Endothelial cell of umbilical vein (primary cell): ENCODE data around the gene ASB7. TPM values are rescaled to one million over a fixed set of nuclear protein-coding genes. Genes with fewer than 3 reads are reported as not detected.

Experiments used
- BruUV-seq: library from RNA; stranded (reverse); fragments of 400-500 nt; replicated peaks from 2 replicates; lab custom pipeline; 2021; lab: Mats Ljungman, UMichigan
- CTCF ChIA-PET: fragments of 300-600, 350-600 bp; sonication (Branson Sonifier 250); formaldehyde crosslinking; loops from one replicate; lab custom pipeline; 2021; ENCODE audit warnings: antibody characterized with exemption, inconsistent platforms; lab: Charles Lee
- POLR2A ChIA-PET: fragments of 300-600, 350-600 bp; sonication (Branson Sonifier 250); formaldehyde crosslinking; loops from one replicate; lab custom pipeline; 2021; ENCODE audit warnings: antibody characterized with exemption, inconsistent platforms; lab: Charles Lee
- DNase-seq: peaks from one replicate; pipeline ENCODE4 v3.0.0-alpha.2; 2011; ENCODE audit warnings: low read depth, low spot score
- FAIRE-seq: peaks from 2 replicates; lab custom pipeline; 2011; peaks lifted over from hg19 to GRCh38; lab: Jason Lieb, UNC
- H2AFZ ChIP-seq: 2 replicates; pipeline ENCODE4 v1.6.0; 2012; ENCODE audit warnings: low read depth, low read length, control low read depth, inconsistent platforms
- H3K27ac ChIP-seq: 2 replicates; pipeline ENCODE4 v1.5.1; 2011; ENCODE audit warnings: low read depth, mild to moderate bottlenecking, control low read depth, low read length, moderate library complexity; ENCODE audit not compliant: insufficient read depth
- H3K27me3 ChIP-seq, 2 experiments: 2 replicates each; pipeline versions ENCODE4 v1.6.0 to v1.6.1; 2011; ENCODE audit warnings: low read length in 2 of 2, mixed read lengths in 1 of 2; ENCODE audit not compliant: control insufficient read depth in 2 of 2, insufficient read depth in 2 of 2
- H3K36me3 ChIP-seq, 2 experiments: 2 replicates in 1 of 2; 3 replicates in 1 of 2; pipeline ENCODE4 v1.5.1; 2011; ENCODE audit warnings: low read length in 2 of 2, mild to moderate bottlenecking in 1 of 2, moderate library complexity in 1 of 2; ENCODE audit not compliant: control insufficient read depth in 2 of 2, insufficient read depth in 2 of 2; ENCODE audit errors: extremely low read depth in 1 of 2
- H3K4me1 ChIP-seq: 3 replicates; pipeline ENCODE4 v1.5.1; 2011; ENCODE audit warnings: mild to moderate bottlenecking, low read length; ENCODE audit not compliant: control insufficient read depth, insufficient read depth; ENCODE audit errors: extremely low read depth
- H3K4me2 ChIP-seq: 2 replicates; pipeline ENCODE4 v1.6.1; 2011; ENCODE audit warnings: low read length, control low read depth, mixed read lengths; ENCODE audit not compliant: insufficient read depth
- H3K4me3 ChIP-seq, 3 experiments: fragments of 200-600 bp in 1 of 3; sonication (generic), shearing (Covaris generic) in 1 of 3; replicated peaks in 1 of 3; 2 replicates each; pipeline ENCODE4 v1.5.1; 2011 to 2016; ENCODE audit warnings: control low read depth in 3 of 3, low read length in 3 of 3, mild to moderate bottlenecking in 2 of 3, inconsistent platforms in 1 of 3, low read depth in 1 of 3, moderate library complexity in 1 of 3; ENCODE audit not compliant: insufficient read depth in 1 of 3
- H3K79me2 ChIP-seq: 2 replicates; pipeline ENCODE4 v1.6.0; 2012; ENCODE audit warnings: low read length, inconsistent platforms; ENCODE audit not compliant: control insufficient read depth, insufficient read depth
- H3K9ac ChIP-seq: replicated peaks from 2 replicates; pipeline ENCODE3; 2011; ENCODE audit warnings: low read length, control low read depth; ENCODE audit not compliant: insufficient read depth; ENCODE audit errors: extremely low read depth
- H3K9me1 ChIP-seq: replicated peaks from 3 replicates; pipeline ENCODE4 v1.6.0; 2011; ENCODE audit warnings: mild to moderate bottlenecking, low read length; ENCODE audit not compliant: control insufficient read depth, insufficient read depth; ENCODE audit errors: extremely low read depth
- H3K9me3 ChIP-seq: replicated peaks from 2 replicates; pipeline ENCODE4 v1.5.1; 2012; ENCODE audit warnings: low read length, inconsistent platforms; ENCODE audit not compliant: control insufficient read depth, insufficient read depth
- H4K20me1 ChIP-seq: replicated peaks from 2 replicates; pipeline ENCODE3; 2011; ENCODE audit warnings: mild to moderate bottlenecking, low read length; ENCODE audit not compliant: control insufficient read depth, insufficient read depth; ENCODE audit errors: extremely low read depth
- GATA2 ChIP-seq: IDR thresholded peaks from 2 replicates; pipeline ENCODE4 v1.7.0; 2011; ENCODE audit warnings: low read depth, mild to moderate bottlenecking, moderate library complexity, mixed read lengths, low read length; ENCODE audit not compliant: insufficient read length, insufficient read depth
- JUN ChIP-seq: IDR thresholded peaks from 2 replicates; pipeline ENCODE4 v1.6.1; 2011; ENCODE audit warnings: borderline replicate concordance, low read depth; ENCODE audit not compliant: insufficient read length, insufficient read depth
- POLR2AphosphoS5 ChIP-seq: IDR thresholded peaks from 2 replicates; pipeline ENCODE4 v1.6.1; 2012; ENCODE audit warnings: low read depth, mild to moderate bottlenecking, control low read depth, low read length, moderate library complexity; ENCODE audit not compliant: insufficient read depth
- dilution Hi-C: fragments of 300-500 bp; cut with MboI; formaldehyde crosslinking; loops from one replicate; pipeline ENCODE4 v1.15.0; 2019; ENCODE audit warnings: low sequenced_read_pairs; ENCODE audit not compliant: extremely low pct_ligation_motif_present
- intact Hi-C: fragments of 100-400 bp; cut with micrococcal nuclease; formaldehyde crosslinking; loops from one replicate; pipeline ENCODE4 v1.10.0; 2022
- polyA plus RNA-seq, 4 experiments: library from polyadenylated mRNA; depleted of rRNA in 3 of 4; stranded (reverse) in 3 of 4; unstranded in 1 of 4; fragments of >200 nt; gene quantifications; 2 replicates each; pipeline versions ENCODE4 v1.2.1 to v1.2.3, GENCODE V29; 2011 to 2012; ENCODE audit warnings: missing spikeins in 1 of 4
- total RNA-seq: library from RNA; stranded (reverse); gene quantifications from 2 replicates; pipeline ENCODE4 v1.2.3, GENCODE V29; 2021
- TF ChIP-seq, protein P1 (sequence below), 2 donors: IDR thresholded peaks; 1 replicate in 1 of 2; 2 replicates in 1 of 2; pipeline ENCODE4 v1.5.1; 2011; ENCODE audit warnings: low read length in 2 of 2, mild to moderate bottlenecking in 2 of 2, moderate library complexity in 2 of 2, control low read depth in 1 of 2, inconsistent platforms in 1 of 2, low read depth in 1 of 2; ENCODE audit not compliant: insufficient read depth in 1 of 2; ENCODE audit errors: extremely low read depth in 1 of 2

Gene ASB7
- total and polyA plus RNA-seq, 2 donors (not counting 3 experiments of a cell fraction or from before 2014, with no cell fraction given) = 6.8 to 13.3 TPM

- no peak overlapping the region for H3K9ac ChIP-seq
- no peak overlapping the region for H3K27ac ChIP-seq
- no peak overlapping the region for H3K4me3 ChIP-seq
- TF ChIP-seq JUN = no peak
- TF ChIP-seq, protein P1, sequence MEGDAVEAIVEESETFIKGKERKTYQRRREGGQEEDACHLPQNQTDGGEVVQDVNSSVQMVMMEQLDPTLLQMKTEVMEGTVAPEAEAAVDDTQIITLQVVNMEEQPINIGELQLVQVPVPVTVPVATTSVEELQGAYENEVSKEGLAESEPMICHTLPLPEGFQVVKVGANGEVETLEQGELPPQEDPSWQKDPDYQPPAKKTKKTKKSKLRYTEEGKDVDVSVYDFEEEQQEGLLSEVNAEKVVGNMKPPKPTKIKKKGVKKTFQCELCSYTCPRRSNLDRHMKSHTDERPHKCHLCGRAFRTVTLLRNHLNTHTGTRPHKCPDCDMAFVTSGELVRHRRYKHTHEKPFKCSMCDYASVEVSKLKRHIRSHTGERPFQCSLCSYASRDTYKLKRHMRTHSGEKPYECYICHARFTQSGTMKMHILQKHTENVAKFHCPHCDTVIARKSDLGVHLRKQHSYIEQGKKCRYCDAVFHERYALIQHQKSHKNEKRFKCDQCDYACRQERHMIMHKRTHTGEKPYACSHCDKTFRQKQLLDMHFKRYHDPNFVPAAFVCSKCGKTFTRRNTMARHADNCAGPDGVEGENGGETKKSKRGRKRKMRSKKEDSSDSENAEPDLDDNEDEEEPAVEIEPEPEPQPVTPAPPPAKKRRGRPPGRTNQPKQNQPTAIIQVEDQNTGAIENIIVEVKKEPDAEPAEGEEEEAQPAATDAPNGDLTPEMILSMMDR (IDR thresholded peaks at IDR 0.05; ENCODE audit: extremely low read depth in 1 of 2, insufficient read depth in 1 of 2, low read depth in 1 of 2, low read length in 2 of 2) = no peak
- TF ChIP-seq POLR2AphosphoS5 = no peak
- no peak for TF ChIP-seq GATA2
- CTCF ChIA-PET = no interaction called here
- H3K9me3 ChIP-seq = no peaks in the 10 kb centered on the region
- H3K27me3 ChIP-seq = no peaks in the 10 kb centered on the region
- no peaks in the 10 kb centered on the region for H4K20me1 ChIP-seq
- intact Hi-C loops = no loop called here
- dilution Hi-C loops = no loop called here
- no peak overlapping the region for H3K4me2 ChIP-seq
- H3K4me1 ChIP-seq = peaks cover 5% of the 10 kb centered on the region
- FAIRE-seq (no peak), DNase-seq (no peak)
- no peaks in the 10 kb centered on the region for H3K36me3 ChIP-seq
- H3K79me2 ChIP-seq = no peaks in the 10 kb centered on the region
- no peaks in the 10 kb centered on the region for H3K9me1 ChIP-seq
- no peak overlapping the region for H2AFZ ChIP-seq
- POLR2A ChIA-PET = no interaction called here
- BruUV-seq = no TSS peak
These were observed 86.9 kb downstream of the ASB7 start for GRCh38 chr15:100689131-100689899.
